GM18858 (cell line): ENCODE data around the gene ZBED2.
A peak's percentile ranks its signal among the peaks of the same experiment; 100 is the strongest.
"Not testable (repeated sequence)": the region's sequence is repeated elsewhere in the genome, so short reads cannot be mapped to it uniquely, and the experiment has no call there.

ENCODE experiments used
- ATAC-seq: cut with Tn5 transposase; IDR thresholded peaks from one replicate; pipeline ENCODE4 v1.9.1; 2021; ENCODE audit not compliant: unreplicated experiment

ZBED2 gene

GRCh38 chr3:111577798-111578685 is 17.1 kb downstream of the ZBED2 start:
- peak; percentile 95 for ATAC-seq

GRCh38 chr3:111577113-111577512 is 18.0 kb downstream of the ZBED2 start:
- ATAC-seq, result no peak

GRCh38 chr3:111571907-111572460 is 23.2 kb downstream of the ZBED2 start:
- no peak for ATAC-seq

GRCh38 chr3:111571282-111571681 is 23.9 kb downstream of the ZBED2 start:
- no peak for ATAC-seq

GRCh38 chr3:111570404-111571030 is 24.6 kb downstream of the ZBED2 start:
- no peak for ATAC-seq

GRCh38 chr3:111568911-111569310 is 26.2 kb downstream of the ZBED2 start:
- ATAC-seq, result no peak

GRCh38 chr3:111568355-111568754 is 26.8 kb downstream of the ZBED2 start:
- ATAC-seq, result no peak

GRCh38 chr3:111566844-111567243 is 28.3 kb downstream of the ZBED2 start:
- no peak for ATAC-seq

GRCh38 chr3:111561902-111562301 is 33.2 kb downstream of the ZBED2 start:
- not testable (repeated sequence) for ATAC-seq

- no peak for ATAC-seq
Measured at GRCh38 chr3:111548756-111549155, 46.4 kb downstream of the ZBED2 start.

- peak; percentile 71 for ATAC-seq
Measured at GRCh38 chr3:111548092-111548491, 47.1 kb downstream of the ZBED2 start.

GRCh38 chr3:111547631-111548030 is 47.5 kb downstream of the ZBED2 start:
- peak; percentile 77 for ATAC-seq

GRCh38 chr3:111545349-111545748 is 49.8 kb downstream of the ZBED2 start:
- ATAC-seq, result no peak
